Measurements from ENCODE around the gene LYZ. TPM values are rescaled to one million over a fixed set of nuclear protein-coding genes. Genes with fewer than 3 reads are reported as not detected.

Gene LYZ
- total and polyA plus RNA-seq, 9 of the 15 experiments (the other 6 are each of a cell fraction or from before 2014, with no cell fraction given), result 27.2 to 96.3 (median 42.1) TPM

GRCh38 chr12:69343885-69344612 lies 4.1 kb upstream of the LYZ start:
- Histone ChIP-seq H3K4me2 (ENCODE audit: insufficient read depth, low read length) (no peak overlapping the region), H3K4me3 (no peak overlapping the region), H3K9me3 (replicated peaks; ENCODE audit: control insufficient read depth, insufficient read depth, low read depth, low read length) (no peaks in the 10 kb centered on the region), H4K20me1 (replicated peaks; ENCODE audit: control insufficient read depth, insufficient read depth, low read length) (no peaks in the 10 kb centered on the region), H3K36me3 (ENCODE audit: control insufficient read depth, insufficient read depth, low read length) (no peaks in the 10 kb centered on the region), H3K79me2 (ENCODE audit: control insufficient read depth, insufficient read depth, low read length) (no peaks in the 10 kb centered on the region), H3K9ac (ENCODE audit: insufficient read depth in 1 of 2, low read depth in 2 of 2, low read length in 2 of 2) (no peak overlapping the region), H3K27ac (ENCODE audit: extremely low read depth, low read depth, low read length) (no peak overlapping the region), H3K27me3 (ENCODE audit: control insufficient read depth in 2 of 2, insufficient read depth in 2 of 2, low read length in 2 of 2) (no peaks in the 10 kb centered on the region), H2AFZ (ENCODE audit: low read depth, low read length) (peak overlapping the region; percentile 28; the same call in 1 of the 2 replicates), H3K9me1 (ENCODE audit: control insufficient read depth, insufficient read depth, low read length) (no peaks in the 10 kb centered on the region), H3K4me1 (replicated peaks in 1 of 2; ENCODE audit: control insufficient read depth in 2 of 2, insufficient read depth in 2 of 2, low read length in 2 of 2) (peaks cover 4 to 14% of the 10 kb centered on the region in 2 experiments; a peak in 4 of 5 replicates)
- no TSS peak for BruUV-seq (replicated peaks)
- POLR2A ChIA-PET, result interaction anchor here (0.7 to 1.4 kb wide), 2 partner anchors 13 to 394 kb away, joined by 3 read pairs; no protein-coding TSS in a partner anchor
- in situ Hi-C loops (cut with MboI) (no loop called here), intact Hi-C loops (cut with micrococcal nuclease) (no loop called here)
- CTCF ChIA-PET (ENCODE audit: low intra/inter-chr PET ratio), result no interaction called here
- ATAC-seq (no peak), DNase-seq (ENCODE audit: extremely low read depth in 1 of 4, low spot score in 3 of 4) (no peak), FAIRE-seq (no peak)
- 39% methylated on average over 3 of the region's 3 CpGs for WGBS (ENCODE audit: insufficient coverage, low coverage, missing lambda C conversion rate)
- TF ChIP-seq JUN (IDR thresholded peaks at IDR 0.05; ENCODE audit: borderline replicate concordance, low read depth, low read length) (no peak), JUN (CRISPR knock-in tag; IDR thresholded peaks at IDR 0.05; ENCODE audit: borderline replicate concordance) (no peak), ZNF695 (CRISPR knock-in tag; IDR thresholded peaks at IDR 0.05) (no peak)

GRCh38 chr12:69345077-69345476 lies 3.1 kb upstream of the LYZ start:
- Histone ChIP-seq H4K20me1 (replicated peaks; ENCODE audit: control insufficient read depth, insufficient read depth, low read length) (no peaks in the 10 kb centered on the region), H3K4me1 (replicated peaks in 1 of 2; ENCODE audit: control insufficient read depth in 2 of 2, insufficient read depth in 2 of 2, low read length in 2 of 2) (peaks cover 4 to 14% of the 10 kb centered on the region in 2 experiments; a peak in 4 of 5 replicates), H3K4me3 (no peak overlapping the region), H3K79me2 (ENCODE audit: control insufficient read depth, insufficient read depth, low read length) (no peaks in the 10 kb centered on the region), H2AFZ (ENCODE audit: low read depth, low read length) (no peak overlapping the region), H3K27me3 (ENCODE audit: control insufficient read depth in 2 of 2, insufficient read depth in 2 of 2, low read length in 2 of 2) (no peaks in the 10 kb centered on the region), H3K9ac (ENCODE audit: insufficient read depth in 1 of 2, low read depth in 2 of 2, low read length in 2 of 2) (no peak overlapping the region), H3K27ac (ENCODE audit: extremely low read depth, low read depth, low read length) (no peak overlapping the region), H3K4me2 (ENCODE audit: insufficient read depth, low read length) (no peak overlapping the region), H3K9me3 (replicated peaks; ENCODE audit: control insufficient read depth, insufficient read depth, low read depth, low read length) (no peaks in the 10 kb centered on the region), H3K36me3 (ENCODE audit: control insufficient read depth, insufficient read depth, low read length) (no peaks in the 10 kb centered on the region), H3K9me1 (ENCODE audit: control insufficient read depth, insufficient read depth, low read length) (no peaks in the 10 kb centered on the region)
- 83% methylated on average over 2 of the region's 2 CpGs for WGBS (ENCODE audit: insufficient coverage, low coverage, missing lambda C conversion rate)
- no TSS peak for BruUV-seq (replicated peaks)
- intact Hi-C loops (cut with micrococcal nuclease), result no loop called here
- FAIRE-seq (no peak), DNase-seq (ENCODE audit: extremely low read depth in 1 of 4, low spot score in 3 of 4) (no peak), ATAC-seq (no peak)
- in situ Hi-C loops (cut with MboI), result no loop called here
- ChIA-PET CTCF (ENCODE audit: low intra/inter-chr PET ratio) (no interaction called here), POLR2A (interaction anchor here (0.7 kb wide), 1 partner anchor 393 kb away, joined by 3 read pairs; no protein-coding TSS in a partner anchor)
- no peak for TF ChIP-seq KAT7 (CRISPR knock-in tag; IDR thresholded peaks at IDR 0.05; ENCODE audit: borderline replicate concordance)
- peak; percentile 21; the same call in 1 of the 2 replicates for TF ChIP-seq ZNF121 (CRISPR knock-in tag; conservative IDR thresholded peaks at IDR 0.05)
